OCI-LY1 (cell line): ENCODE measurements around the gene RXYLT1.

Experiments
- CTCF ChIP-seq: fragments of 200-600 bp; sonication (generic), shearing (Covaris generic); IDR thresholded peaks from 2 replicates; pipeline ENCODE4 v1.5.1; 2017; ENCODE audit warnings: mild to moderate bottlenecking, antibody characterized with exemption, low read length, moderate library complexity, mixed read lengths
- EZH2 ChIP-seq: fragments of 200-600 bp; sonication (generic), shearing (Covaris generic); IDR thresholded peaks from 2 replicates; pipeline ENCODE4 v1.8.0; 2017; ENCODE audit warnings: borderline replicate concordance, mixed run types, mild to moderate bottlenecking, antibody characterized with exemption, low read length, moderate library complexity, mixed read lengths

- TF ChIP-seq CTCF, result no peak
- no peak for TF ChIP-seq EZH2
Measured at GRCh38 chr12:63849641-63850040, 69.9 kb downstream of the RXYLT1 start.
